ENCODE results near the gene CELF5.
A peak's percentile ranks its signal among the peaks of the same experiment; 100 is the strongest.
"Not testable (repeated sequence)": the region's sequence is repeated elsewhere in the genome, so short reads cannot be mapped to it uniquely, and the experiment has no call there.

CELF5 gene

GRCh38 chr19:3233831-3234230, 9.4 kb downstream of the CELF5 start:
- TF ChIP-seq CTCF (IDR thresholded peaks at IDR 0.05; ENCODE audit: low read depth, low read length), result no peak
- no peak overlapping the region for H3K4me3 ChIP-seq (replicated peaks in 1 of 2; ENCODE audit: low read depth in 2 of 2, low read length in 2 of 2)
- DNase-seq (ENCODE audit: low read depth in 2 of 2), result no peak

GRCh38 chr19:3234800-3235199, 10.3 kb downstream of the CELF5 start:
- DNase-seq (ENCODE audit: low read depth in 2 of 2), result no peak
- TF ChIP-seq CTCF (IDR thresholded peaks at IDR 0.05; ENCODE audit: low read depth, low read length), result peak; percentile 38

GRCh38 chr19:3235604-3236003, 11.1 kb downstream of the CELF5 start:
- not testable (repeated sequence) for H3K4me3 ChIP-seq (replicated peaks in 1 of 2; ENCODE audit: low read depth in 2 of 2, low read length in 2 of 2); DNase-seq (ENCODE audit: low read depth in 2 of 2)

More at GRCh38 chr19:3234800-3235199, 10.3 kb downstream of the CELF5 start:
- no peak overlapping the region for H3K4me3 ChIP-seq (replicated peaks in 1 of 2; ENCODE audit: low read depth in 2 of 2, low read length in 2 of 2)

DNA sequence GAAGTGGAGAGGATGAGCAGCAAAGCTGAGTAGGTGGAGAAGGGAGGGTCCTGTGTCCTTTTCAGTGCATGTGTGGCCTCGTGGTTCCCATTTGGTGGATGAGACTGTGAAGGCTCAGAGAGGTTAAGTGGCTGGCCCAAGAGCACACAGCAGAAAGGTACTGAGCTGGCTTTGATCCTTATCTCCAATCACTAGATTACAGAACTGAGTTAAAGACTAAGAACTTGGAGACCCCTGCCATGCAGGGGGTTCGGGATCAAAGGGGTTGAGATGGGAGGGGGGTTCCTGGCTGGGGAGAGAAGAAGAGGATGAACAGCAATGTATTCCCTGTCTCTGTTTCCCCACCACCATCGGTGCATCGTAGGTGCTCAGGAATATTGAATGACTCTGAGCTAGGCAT, 11.8 kb downstream of the CELF5 start:
- TF ChIP-seq CTCF (IDR thresholded peaks at IDR 0.05; ENCODE audit: low read depth, low read length), result no peak
- no peak overlapping the region for H3K4me3 ChIP-seq (replicated peaks in 1 of 2; ENCODE audit: low read depth in 2 of 2, low read length in 2 of 2)
- no peak for DNase-seq (ENCODE audit: low read depth in 2 of 2)

- no peak for DNase-seq (ENCODE audit: low read depth in 2 of 2)
- H3K4me3 ChIP-seq (replicated peaks in 1 of 2; ENCODE audit: low read depth in 2 of 2, low read length in 2 of 2), result no peak overlapping the region
- no peak for TF ChIP-seq CTCF (IDR thresholded peaks at IDR 0.05; ENCODE audit: low read depth, low read length)
Measured at GRCh38 chr19:3238066-3238561, 13.7 kb downstream of the CELF5 start.

DNA sequence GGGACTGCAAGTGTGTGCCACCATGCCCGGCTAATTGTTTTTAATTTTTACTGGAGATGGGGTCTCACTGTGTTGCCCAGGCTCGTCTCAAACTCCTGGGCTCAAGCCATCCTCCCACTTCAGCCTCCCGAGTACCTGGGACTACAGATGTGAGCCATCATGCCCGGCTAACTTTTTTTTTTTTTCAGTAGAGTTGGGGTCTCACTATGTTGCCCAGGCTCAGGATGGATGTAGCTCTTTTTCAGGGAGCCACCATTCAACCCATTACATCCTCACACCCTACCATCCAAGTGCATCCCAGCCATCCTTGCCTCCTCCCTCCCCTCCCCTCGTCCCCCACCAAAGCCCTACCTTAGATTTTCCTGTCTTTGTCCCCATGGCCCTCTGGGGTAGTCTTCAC, 14.9 kb downstream of the CELF5 start:
- H3K4me3 ChIP-seq (replicated peaks in 1 of 2; ENCODE audit: low read depth in 2 of 2, low read length in 2 of 2), result no peak overlapping the region
- TF ChIP-seq CTCF (IDR thresholded peaks at IDR 0.05; ENCODE audit: low read depth, low read length), result no peak
- DNase-seq (ENCODE audit: low read depth in 2 of 2), result no peak

- TF ChIP-seq CTCF (IDR thresholded peaks at IDR 0.05; ENCODE audit: low read depth, low read length), result no peak
- peak; percentile 39 to 65 for DNase-seq (ENCODE audit: low read depth in 2 of 2)
Measured at GRCh38 chr19:3243819-3244700, 19.6 kb downstream of the CELF5 start.

More at GRCh38 chr19:3243819-3244700, 19.6 kb downstream of the CELF5 start:
- H3K4me3 ChIP-seq (replicated peaks in 1 of 2; ENCODE audit: low read depth in 2 of 2, low read length in 2 of 2), result no peak overlapping the region
